GM12874 (cell line): Measurements from ENCODE around the gene ABCA7.

Experiments
- CTCF ChIP-seq: IDR thresholded peaks from 2 replicates; pipeline ENCODE4 v1.5.1; 2011; ENCODE audit warnings: low read depth, mild to moderate bottlenecking, control low read depth, low read length, moderate library complexity; ENCODE audit not compliant: insufficient read depth

ABCA7 gene

DNA sequence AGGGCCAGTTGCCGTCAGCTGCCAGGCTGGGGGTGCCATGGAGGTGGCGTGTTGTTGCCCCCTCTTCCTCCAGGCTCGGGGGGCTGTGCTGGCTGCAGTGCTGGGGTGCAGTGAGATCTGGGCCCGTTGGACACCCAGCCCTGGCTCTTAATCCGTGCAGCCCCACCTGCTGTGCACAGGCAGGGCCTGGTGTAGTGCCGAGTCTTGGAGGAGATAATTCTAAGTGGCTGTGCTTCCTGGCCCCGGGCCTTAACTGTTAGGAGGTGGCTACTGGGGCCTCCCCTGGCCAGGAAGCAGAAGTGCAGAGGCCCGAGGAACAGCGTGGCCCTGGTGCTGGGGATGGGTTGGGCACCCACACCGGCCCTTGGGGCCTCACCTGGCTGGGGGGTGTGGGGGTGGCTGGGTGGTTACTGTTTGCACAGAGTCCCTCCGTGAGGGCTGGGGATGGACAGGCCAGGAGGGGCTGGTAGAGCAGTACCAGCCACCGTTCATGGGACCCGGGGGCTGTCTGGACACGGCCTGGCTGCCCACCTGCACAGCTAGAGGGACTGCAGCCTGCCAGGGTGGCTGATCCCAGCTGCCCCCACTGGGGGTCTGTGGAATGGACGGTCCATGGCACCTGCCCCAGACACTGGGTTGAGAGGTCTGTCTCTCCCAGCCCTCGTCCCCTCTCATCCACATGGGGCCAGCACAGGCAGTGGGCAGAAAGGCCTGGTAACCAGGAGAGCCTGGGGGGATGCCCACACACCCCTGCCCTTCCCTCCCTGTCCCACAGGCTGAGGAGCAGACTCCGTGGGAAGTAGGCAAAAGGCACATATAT, 67.1 kb downstream of the ABCA7 start:
- TF ChIP-seq CTCF, result 0 out of 2 replicates have a peak, but pooled peaks have one; percentile 5

DNA sequence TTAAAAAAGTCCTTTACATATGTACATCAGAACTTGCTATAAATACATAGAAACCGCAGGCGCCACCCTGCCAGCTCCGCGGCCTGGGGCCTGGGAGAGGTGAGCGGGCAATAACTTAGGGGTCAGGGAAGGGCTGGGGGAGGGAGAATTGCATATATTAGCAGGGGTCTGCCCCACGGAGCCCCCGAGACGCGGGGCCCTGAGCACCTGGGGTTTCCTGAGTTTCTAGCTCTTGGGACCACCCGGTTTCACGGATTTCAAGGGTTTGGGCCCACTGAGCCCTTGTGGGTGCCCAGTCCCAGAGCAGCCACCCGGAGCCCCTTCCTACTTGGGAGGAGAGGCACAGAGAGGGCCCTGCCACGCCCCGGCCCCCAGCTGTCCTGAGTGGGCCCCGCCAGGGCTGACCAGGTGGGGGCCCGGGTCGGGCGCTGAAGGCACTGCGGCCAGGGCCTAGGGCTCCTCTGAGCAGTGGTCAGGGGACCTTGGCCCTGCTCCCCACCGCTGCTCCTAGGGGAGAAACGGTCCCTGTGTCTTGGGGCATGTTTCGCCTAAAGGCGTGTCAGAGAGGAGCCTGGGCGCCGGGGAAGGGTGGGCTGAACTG, 67.9 kb downstream of the ABCA7 start:
- no peak for TF ChIP-seq CTCF

GRCh38 chr19:1108291-1109031, 68.6 kb downstream of the ABCA7 start:
- TF ChIP-seq CTCF, result no peak

DNA sequence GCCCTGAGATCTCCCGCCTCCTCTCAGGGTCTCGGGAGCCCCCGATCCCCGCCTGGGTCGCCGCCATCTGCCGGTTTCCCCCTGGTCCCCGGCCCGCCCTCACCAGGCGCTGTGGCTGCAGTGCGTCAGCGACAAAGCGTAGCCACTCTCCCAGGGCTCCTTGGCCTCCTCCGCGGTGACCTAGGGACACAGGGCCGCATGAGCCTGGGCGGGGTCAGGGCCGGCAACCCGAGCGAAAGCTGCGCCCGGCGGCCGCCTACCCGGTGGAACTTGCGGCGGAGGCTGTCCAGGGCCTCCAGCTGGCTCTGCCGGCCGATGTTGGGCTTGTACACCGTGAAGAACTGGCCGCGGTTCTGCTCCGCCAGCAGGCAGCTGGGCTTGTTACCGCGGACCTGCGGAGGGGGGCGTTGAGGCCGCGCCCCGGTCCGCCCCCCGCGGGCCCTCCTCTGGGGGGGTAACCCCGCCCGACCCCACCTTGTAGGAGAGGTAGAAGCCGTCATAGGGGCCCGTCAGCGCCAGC, 69.2 kb downstream of the ABCA7 start:
- no peak for TF ChIP-seq CTCF

GRCh38 chr19:1109697-1110671, 70.1 kb downstream of the ABCA7 start:
- TF ChIP-seq CTCF, result no peak

DNA sequence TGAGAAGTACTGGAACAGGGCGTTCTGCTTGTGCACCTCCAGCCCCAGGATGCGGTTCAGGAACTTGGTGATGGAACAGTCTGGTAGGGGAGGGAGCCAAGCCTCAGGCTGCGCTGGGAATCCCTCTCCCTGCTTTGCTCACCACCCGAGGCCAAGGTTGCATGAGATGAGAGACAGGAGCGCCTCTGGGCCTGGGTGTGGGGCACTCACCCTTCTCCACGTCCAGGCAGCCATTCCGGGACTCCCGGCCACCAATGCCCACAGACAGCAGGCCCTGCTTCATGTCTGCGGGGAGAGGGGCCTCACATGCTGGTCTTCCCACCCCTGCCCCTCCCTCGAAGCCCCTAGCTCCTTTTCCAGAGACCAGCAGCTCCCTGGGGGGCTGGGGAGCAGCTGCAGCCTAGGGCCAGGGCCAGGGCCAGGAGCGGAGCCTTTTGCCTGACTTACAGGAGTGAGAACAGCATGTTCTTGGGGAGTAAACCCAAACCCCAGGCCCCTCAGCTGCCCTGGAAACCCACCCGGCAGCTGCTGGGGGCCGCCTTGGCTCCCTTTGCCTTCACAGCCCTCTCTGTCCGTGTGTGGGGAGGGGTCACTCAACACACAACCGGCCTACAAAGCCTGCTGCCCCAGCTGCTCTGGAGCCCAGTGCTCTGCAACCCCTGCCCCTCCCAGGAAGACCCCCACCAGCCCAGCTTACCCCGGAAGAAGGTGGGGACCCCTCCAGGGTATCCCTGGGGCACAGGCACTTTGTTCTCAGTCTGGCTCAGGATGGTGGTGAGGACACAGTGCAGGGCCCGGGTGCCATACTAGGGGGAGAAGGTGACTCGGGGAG, 71.1 kb downstream of the ABCA7 start:
- no peak for TF ChIP-seq CTCF
